ENCODE measurements around the gene KRT77. TPM values are rescaled to one million over a fixed set of nuclear protein-coding genes. Genes with fewer than 3 reads are reported as not detected.

The KRT77 gene
- polyA plus RNA-seq, 3 donors, result not detected

DNA sequence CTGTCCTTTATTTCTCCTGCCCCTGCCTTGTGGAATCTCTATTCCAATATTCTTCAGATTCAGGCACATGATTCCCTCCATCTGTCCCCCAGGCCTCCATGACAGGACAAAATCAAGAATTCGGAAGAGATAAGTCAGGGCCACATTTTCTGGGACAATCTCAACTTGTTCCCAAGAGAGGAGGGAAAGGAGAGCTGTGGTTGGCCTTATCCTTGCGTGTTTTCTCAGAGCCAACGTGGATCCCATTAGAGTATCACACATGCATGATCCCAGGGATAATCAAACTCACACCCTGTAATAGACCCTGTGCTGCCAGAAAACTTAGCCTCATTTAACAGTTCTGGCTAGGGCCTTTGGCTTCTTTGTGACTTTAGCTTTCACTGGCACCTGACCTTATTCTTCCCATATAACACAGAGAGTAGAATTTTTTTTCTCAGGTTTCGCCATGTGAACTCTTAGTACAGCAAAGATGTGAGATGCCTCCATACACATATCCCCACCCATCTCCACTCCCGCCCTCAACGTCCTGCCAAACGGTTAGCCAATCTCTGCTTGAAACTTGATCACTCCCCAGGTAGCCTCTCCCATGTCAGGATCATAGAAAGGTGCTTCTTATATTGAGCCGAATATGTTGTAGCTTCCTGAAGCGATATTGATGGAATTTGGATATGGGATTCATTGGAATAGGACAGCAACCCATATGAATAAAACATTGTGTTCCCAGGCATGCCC, 16.4 kb downstream of the KRT77 start:
- H3K79me2 ChIP-seq (ENCODE audit: insufficient read depth, low read length), result no peaks in the 10 kb centered on the region
- no peak for TF ChIP-seq CTCF (IDR thresholded peaks at IDR 0.05)
- DNase-seq, result no peak
- peaks cover 17 to 23% of the 10 kb centered on the region in 2 donors for H3K27me3 ChIP-seq (ENCODE audit: control insufficient read depth in 2 of 2, insufficient read depth in 2 of 2, low read length in 2 of 2)
- intact Hi-C loops (cut with micrococcal nuclease), result no loop called here
- Mint-ChIP-seq H3K4me3 (no peak overlapping the region), H3K36me3 (no peaks in the 10 kb centered on the region), H3K27ac (no peak overlapping the region), H3K9me3 (peaks cover 0 to 4% (median 0%) of the 10 kb centered on the region in 7 donors), H3K27me3 (ENCODE audit: low read depth in 3 of 3) (peaks cover 28 to 38% (median 35%) of the 10 kb centered on the region in 3 donors), H3K4me1 (peaks cover 9% of the 10 kb centered on the region)
- peaks cover 0 to 5% of the 10 kb centered on the region in 2 donors for H3K9me3 ChIP-seq (replicated peaks in 1 of 2; ENCODE audit: control insufficient read depth in 1 of 2, insufficient read depth in 1 of 2, low read length in 2 of 2)
- no peak overlapping the region for H3K9ac ChIP-seq (ENCODE audit: insufficient read depth, low read length, poor library complexity, severe bottlenecking)
- H3K4me1 ChIP-seq (ENCODE audit: control insufficient read depth in 1 of 2, insufficient read depth in 2 of 2, low read length in 2 of 2), result peaks cover 3 to 5% of the 10 kb centered on the region in 2 donors
- 92% methylated on average over 2 of the region's 9 CpGs for WGBS (ENCODE audit: insufficient coverage)
- no peak overlapping the region for H2AFZ ChIP-seq (ENCODE audit: insufficient read depth, low read depth, low read length, poor library complexity, severe bottlenecking)
- H3K27ac ChIP-seq (ENCODE audit: low read depth in 1 of 2, low read length in 2 of 2), result no peak overlapping the region
- no peak overlapping the region for H3K4me3 ChIP-seq (replicated peaks in 1 of 3; ENCODE audit: low read depth in 2 of 3, low read length in 3 of 3)
- H4K20me1 ChIP-seq (ENCODE audit: insufficient read depth, low read length), result no peaks in the 10 kb centered on the region
- H3K4me2 ChIP-seq (replicated peaks; ENCODE audit: extremely low read depth, low read length, poor library complexity, severe bottlenecking), result no peak overlapping the region
- H3K36me3 ChIP-seq (replicated peaks in 1 of 2; ENCODE audit: control insufficient read depth in 1 of 2, insufficient read depth in 2 of 2, low read length in 2 of 2), result no peaks in the 10 kb centered on the region

DNA sequence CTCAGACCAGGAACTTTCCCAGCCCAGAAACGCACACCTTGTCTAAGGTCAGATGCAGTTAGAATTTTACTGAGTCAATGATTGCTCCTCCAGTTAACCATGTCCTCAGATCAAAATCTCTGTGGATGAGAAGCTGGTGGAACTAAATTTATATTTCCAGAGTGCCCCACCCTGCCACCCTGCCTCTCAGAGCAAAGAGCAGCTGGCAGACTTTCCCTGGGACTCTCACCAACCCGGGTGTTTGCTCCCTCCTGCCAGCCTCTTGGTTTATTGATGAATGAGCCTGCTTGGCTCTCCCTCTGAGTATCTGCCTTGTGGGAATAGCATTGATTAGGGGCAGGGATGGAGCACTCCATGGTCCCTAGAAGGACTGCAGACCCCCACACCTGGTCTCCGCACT, 17.3 kb downstream of the KRT77 start:
- Histone ChIP-seq H3K4me1 (ENCODE audit: control insufficient read depth in 1 of 2, insufficient read depth in 2 of 2, low read length in 2 of 2) (peaks cover 3% of the 10 kb centered on the region in 2 donors), H4K20me1 (ENCODE audit: insufficient read depth, low read length) (no peaks in the 10 kb centered on the region), H3K4me2 (replicated peaks; ENCODE audit: extremely low read depth, low read length, poor library complexity, severe bottlenecking) (no peak overlapping the region), H3K9ac (ENCODE audit: insufficient read depth, low read length, poor library complexity, severe bottlenecking) (no peak overlapping the region), H3K4me3 (replicated peaks in 1 of 3; ENCODE audit: low read depth in 2 of 3, low read length in 3 of 3) (no peak overlapping the region), H3K9me3 (replicated peaks in 1 of 2; ENCODE audit: control insufficient read depth in 1 of 2, insufficient read depth in 1 of 2, low read length in 2 of 2) (peaks cover 0 to 5% of the 10 kb centered on the region in 2 donors), H3K79me2 (ENCODE audit: insufficient read depth, low read length) (no peaks in the 10 kb centered on the region), H2AFZ (ENCODE audit: insufficient read depth, low read depth, low read length, poor library complexity, severe bottlenecking) (no peak overlapping the region), H3K36me3 (replicated peaks in 1 of 2; ENCODE audit: control insufficient read depth in 1 of 2, insufficient read depth in 2 of 2, low read length in 2 of 2) (no peaks in the 10 kb centered on the region), H3K27me3 (ENCODE audit: control insufficient read depth in 2 of 2, insufficient read depth in 2 of 2, low read length in 2 of 2) (peaks cover 12 to 16% of the 10 kb centered on the region in 2 donors), H3K27ac (ENCODE audit: low read depth in 1 of 2, low read length in 2 of 2) (no peak overlapping the region)
- Mint-ChIP-seq H3K4me1 (peaks cover 5% of the 10 kb centered on the region), H3K36me3 (no peaks in the 10 kb centered on the region), H3K9me3 (peaks cover 0 to 4% (median 0%) of the 10 kb centered on the region in 7 donors), H3K27ac (no peak overlapping the region), H3K4me3 (no peak overlapping the region), H3K27me3 (ENCODE audit: low read depth in 3 of 3) (peaks cover 20 to 30% (median 26%) of the 10 kb centered on the region in 3 donors)
- no peak for DNase-seq
- WGBS (ENCODE audit: insufficient coverage), result no CpG with 5 or more reads among the region's 3 CpGs
- intact Hi-C loops (cut with micrococcal nuclease), result no loop called here
- no peak for TF ChIP-seq CTCF (IDR thresholded peaks at IDR 0.05)

All from CD14-positive monocyte (primary cell).